ENCODE data around the gene RAB10.

GRCh38 chr2:26001743-26002351, 32.0 kb upstream of the RAB10 start:
- TF ChIP-seq EP300 (IDR thresholded peaks at IDR 0.05) (no peak), CTCF (IDR thresholded peaks at IDR 0.05) (no peak)

All from stomach (tissue), 4 donors.